Stimulated activated memory B cell treated with anti-CD40 and anti-IgM and Interleukin-4, amounts not matched to agents 10 μg/mL and 1 μg/mL and 100 μg/mL, for 72 hours (primary cell): ENCODE measurements around the gene CERS1.
A peak's percentile ranks its signal among the peaks of the same experiment; 100 is the strongest.
"Not testable (repeated sequence)": the region's sequence is repeated elsewhere in the genome, so short reads cannot be mapped to it uniquely, and the experiment has no call there.

Source experiments
- ATAC-seq: fragments of 150-1000 bp; cut with Tn5 transposase; 2 replicates; pipeline ENCODE4 v1.10.0; 2021
- H3K27ac Mint-ChIP-seq: one replicate; pipeline ENCODE4 v1.8.0; 2022; ENCODE audit warnings: mild to moderate bottlenecking, mixed read lengths
- H3K27me3 Mint-ChIP-seq: one replicate; pipeline ENCODE4 v1.8.0; 2022; ENCODE audit warnings: mixed read lengths
- H3K36me3 Mint-ChIP-seq: one replicate; pipeline ENCODE4 v1.8.0; 2022; ENCODE audit warnings: mixed read lengths
- H3K4me1 Mint-ChIP-seq: one replicate; pipeline ENCODE4 v1.8.0; 2022; ENCODE audit warnings: mixed read lengths
- H3K4me3 Mint-ChIP-seq: one replicate; pipeline ENCODE4 v1.8.0; 2022; ENCODE audit warnings: mild to moderate bottlenecking, moderate library complexity, mixed read lengths
- H3K9me3 Mint-ChIP-seq: one replicate; pipeline ENCODE4 v1.8.0; 2022; ENCODE audit warnings: mixed read lengths

CERS1 gene

DNA sequence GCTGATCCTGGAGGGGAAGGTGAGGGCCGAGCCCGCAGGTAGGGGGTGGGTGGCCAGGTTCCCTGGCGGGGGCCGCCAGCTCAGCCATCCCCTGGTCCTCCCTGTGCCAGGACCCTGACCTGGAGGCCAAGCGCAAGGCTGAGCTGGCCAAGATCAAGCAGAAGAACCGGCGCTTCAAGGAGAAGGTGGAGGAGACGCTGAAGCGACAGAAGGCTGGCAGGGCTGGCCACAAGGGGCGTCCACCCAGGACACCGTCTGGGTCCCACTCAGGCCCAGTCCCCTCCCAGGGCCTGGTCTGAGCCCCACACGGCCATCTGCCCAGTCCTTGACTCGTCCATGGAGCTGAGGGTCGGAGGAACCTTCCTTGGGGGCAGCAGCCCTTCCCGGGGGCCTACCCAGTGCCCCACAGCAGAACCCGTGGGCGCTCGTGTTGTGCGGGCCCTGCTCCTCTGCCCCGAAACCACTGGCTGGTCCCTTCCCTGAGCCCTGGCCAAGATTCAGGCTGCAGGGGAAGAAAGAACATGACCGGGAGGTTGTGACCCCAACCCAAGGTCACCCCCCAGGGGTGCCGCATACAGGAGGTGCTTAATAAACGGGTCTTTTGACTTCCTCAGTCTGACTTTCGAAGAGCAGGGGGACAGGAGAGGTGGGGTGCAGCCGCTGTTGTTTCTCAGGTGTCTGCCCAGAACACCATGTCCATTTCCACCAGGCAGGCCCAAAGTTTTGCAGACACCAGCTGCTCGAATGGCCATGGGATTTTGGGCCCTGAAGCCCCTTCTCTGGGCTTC is 32.3 kb upstream of the CERS1 start:
- Mint-ChIP-seq H3K27me3 (no peaks in the 10 kb centered on the region), H3K4me1 (peaks cover 12% of the 10 kb centered on the region), H3K36me3 (peaks cover 27% of the 10 kb centered on the region), H3K27ac (no peak overlapping the region), H3K4me3 (no peak overlapping the region), H3K9me3 (no peaks in the 10 kb centered on the region)
- no peak for ATAC-seq

DNA sequence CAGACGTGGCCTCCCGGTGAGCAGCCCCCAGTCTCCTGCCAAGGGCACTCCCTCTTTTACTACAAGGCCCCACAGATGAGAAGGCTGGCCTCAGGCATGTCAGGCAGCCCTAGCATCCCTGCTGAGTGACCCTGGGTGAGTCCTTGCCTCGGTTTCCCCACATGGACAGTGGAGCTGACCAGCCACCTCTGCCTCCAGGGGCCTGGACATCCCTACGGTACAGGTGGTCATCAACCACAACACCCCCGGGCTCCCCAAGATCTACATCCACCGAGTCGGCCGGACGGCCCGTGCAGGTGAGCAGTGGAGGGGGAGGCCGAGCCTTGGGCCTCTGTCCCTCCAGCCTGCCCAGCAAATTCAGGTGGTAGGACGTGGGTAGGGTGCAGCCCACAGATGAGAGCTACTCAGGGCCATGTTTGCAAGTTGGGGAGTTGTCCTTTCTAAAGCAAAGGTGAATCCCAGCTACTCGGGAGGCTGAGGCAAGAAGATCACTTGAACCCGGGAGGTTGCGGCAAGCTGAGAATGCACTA is 28.8 kb upstream of the CERS1 start:
- H3K4me3 Mint-ChIP-seq: no peak overlapping the region
- H3K9me3 Mint-ChIP-seq: no peaks in the 10 kb centered on the region
- peaks cover 50% of the 10 kb centered on the region for H3K36me3 Mint-ChIP-seq
- ATAC-seq: no peak
- peaks cover 17% of the 10 kb centered on the region for H3K4me1 Mint-ChIP-seq
- H3K27me3 Mint-ChIP-seq: no peaks in the 10 kb centered on the region
- H3K27ac Mint-ChIP-seq: no peak overlapping the region

DNA sequence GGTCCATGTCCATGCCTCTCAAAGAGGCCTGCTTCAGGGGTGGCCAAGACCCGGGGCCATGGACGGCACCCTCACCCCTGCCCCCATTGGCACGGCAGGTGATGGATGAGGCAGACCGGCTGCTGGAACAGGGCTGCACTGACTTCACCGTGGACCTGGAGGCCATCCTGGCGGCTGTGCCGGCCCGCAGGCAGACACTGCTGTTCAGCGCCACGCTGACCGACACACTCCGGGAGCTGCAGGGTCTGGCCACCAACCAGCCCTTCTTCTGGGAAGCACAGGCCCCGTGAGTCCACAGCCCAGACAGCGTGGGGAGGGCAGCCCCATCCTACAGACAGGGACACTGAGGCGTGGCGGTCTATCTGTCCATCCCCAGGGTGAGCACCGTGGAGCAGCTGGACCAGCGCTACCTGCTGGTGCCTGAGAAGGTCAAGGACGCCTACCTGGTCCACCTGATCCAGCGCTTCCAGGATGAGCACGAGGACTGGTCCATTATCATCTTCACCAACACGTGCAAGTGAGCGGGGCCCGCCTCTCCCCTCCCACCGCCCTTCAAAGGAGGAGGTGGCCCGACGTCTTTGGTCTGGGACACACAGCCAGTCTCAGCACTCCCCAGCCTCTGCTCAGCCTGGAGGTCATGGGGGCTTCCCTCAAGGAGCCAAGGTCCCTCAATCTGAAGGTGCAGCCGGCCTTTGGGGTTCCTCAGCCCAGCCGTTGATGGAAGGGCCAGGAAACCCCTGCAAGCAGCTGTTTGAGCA is 26.4 kb upstream of the CERS1 start:
- Mint-ChIP-seq H3K27me3 (no peaks in the 10 kb centered on the region), H3K9me3 (no peaks in the 10 kb centered on the region), H3K27ac (no peak overlapping the region), H3K4me3 (no peak overlapping the region), H3K36me3 (peaks cover 50% of the 10 kb centered on the region), H3K4me1 (peaks cover 29% of the 10 kb centered on the region)
- no peak for ATAC-seq

DNA sequence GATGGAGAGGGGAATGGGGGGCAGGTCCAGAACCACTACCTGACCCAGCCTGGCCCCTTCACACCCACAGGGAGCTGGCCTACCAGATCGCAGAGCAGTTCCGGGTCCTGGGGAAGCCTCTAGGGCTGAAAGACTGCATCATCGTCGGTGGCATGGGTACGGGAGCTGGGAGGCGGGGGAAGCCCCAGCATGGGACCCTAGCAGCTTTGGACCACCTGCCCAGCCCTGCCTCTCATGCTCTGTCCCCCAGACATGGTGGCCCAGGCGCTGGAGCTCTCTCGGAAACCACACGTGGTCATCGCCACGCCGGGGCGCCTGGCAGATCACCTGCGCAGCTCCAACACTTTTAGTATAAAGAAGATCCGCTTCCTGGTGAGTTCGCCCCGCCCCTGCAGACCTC is 25.6 kb upstream of the CERS1 start:
- Mint-ChIP-seq H3K9me3 (no peaks in the 10 kb centered on the region), H3K27me3 (no peaks in the 10 kb centered on the region), H3K4me1 (peaks cover 37% of the 10 kb centered on the region), H3K36me3 (peaks cover 55% of the 10 kb centered on the region), H3K27ac (peak overlapping the region; percentile 37), H3K4me3 (peak overlapping the region; percentile 43)
- no peak for ATAC-seq

DNA sequence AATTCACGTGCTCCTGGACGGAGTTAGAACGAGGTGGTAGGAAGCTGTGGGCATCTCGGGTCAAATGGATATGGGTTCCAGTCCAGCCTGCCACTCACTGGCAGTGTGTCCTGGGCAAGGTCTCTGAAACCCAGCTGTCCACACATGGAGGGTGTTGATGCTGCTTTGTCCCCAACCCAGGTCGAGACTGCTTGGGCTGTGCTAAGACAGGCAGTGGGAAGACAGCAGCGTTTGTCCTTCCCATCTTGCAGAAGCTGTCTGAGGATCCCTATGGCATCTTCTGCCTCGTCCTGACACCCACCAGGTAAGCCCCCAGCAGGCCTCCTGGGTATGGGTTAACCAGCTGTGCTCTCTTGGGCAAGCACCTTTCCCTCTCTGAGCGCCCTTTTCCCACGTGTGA is 24.4 kb upstream of the CERS1 start:
- H3K4me3 Mint-ChIP-seq: peak overlapping the region; percentile 65
- H3K4me1 Mint-ChIP-seq: peaks cover 43% of the 10 kb centered on the region
- peaks cover 48% of the 10 kb centered on the region for H3K36me3 Mint-ChIP-seq
- H3K27me3 Mint-ChIP-seq: no peaks in the 10 kb centered on the region
- no peaks in the 10 kb centered on the region for H3K9me3 Mint-ChIP-seq
- peak overlapping the region; percentile 75 for H3K27ac Mint-ChIP-seq
- ATAC-seq: no peak

DNA sequence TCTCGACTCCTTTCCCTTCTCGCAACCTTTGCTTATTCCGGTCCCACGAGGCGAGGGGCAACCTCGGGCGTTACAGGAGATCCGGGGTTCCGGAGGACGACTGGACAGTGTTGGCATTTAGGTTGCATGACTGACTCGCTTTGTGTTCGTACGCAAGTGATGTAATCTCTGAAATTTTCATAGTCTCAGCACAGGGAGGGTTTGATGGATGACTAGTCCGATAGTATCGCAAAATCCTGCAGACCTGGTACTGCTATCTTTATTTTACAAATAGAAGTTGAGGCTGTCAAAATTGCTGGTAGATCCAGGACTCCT is 23.9 kb upstream of the CERS1 start:
- peaks cover 50% of the 10 kb centered on the region for H3K36me3 Mint-ChIP-seq
- peaks cover 48% of the 10 kb centered on the region for H3K4me1 Mint-ChIP-seq

DNA sequence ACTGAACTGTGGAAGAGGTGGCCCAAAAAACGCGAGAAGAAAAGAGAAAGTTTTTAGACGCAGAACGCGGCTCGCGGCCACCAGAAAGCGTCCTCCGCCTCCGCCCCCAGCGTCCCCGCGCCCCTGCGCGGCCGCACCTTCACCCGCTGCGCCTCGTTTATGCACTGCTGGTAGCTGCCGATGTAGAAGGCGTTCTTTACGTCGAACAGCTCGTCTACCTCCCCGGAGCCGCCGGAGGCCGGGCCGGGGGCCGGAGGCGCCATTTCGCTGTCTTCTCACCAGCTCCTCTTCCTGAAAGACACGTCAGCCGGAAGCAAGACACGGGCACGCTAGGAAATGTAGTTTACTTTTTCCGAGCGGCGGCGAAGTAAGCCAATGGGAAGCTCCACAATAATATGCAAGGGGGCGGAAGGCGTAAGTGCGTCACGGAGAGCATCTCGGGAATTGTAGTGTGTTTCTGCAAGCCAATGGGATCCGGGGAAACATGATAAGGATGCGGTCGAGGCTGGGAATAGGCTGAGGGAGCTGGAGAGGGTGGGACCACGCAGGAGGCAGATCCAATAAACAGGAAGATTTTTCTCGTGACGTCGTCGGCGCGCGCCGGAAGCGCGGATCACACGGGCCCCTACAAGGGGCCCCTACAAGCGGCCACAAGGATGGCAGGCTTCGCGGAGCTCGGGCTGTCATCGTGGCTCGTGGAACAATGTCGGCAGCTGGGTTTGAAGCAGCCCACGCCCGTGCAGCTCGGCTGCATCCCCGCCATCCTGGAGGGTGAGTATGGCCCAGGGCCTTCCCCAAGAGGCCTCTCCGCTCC is 23.3 kb upstream of the CERS1 start, which contains the start of the genes COPE and DDX49:
Gene COPE (minus strand): TSS at position 302 of the 814 bp plus-strand sequence. CDS start 39 bp downstream, at position 263.
Gene DDX49 (plus strand): TSS at position 630 of the 814 bp plus-strand sequence. CDS start 27 bp downstream, at position 657.
- peak; percentile 98 for ATAC-seq
- Mint-ChIP-seq H3K27ac (peak within 1 kb of the TSS; percentile 75), H3K4me3 (peak within 1 kb of the TSS; percentile 65), H3K36me3 (peaks cover 45% of the 10 kb centered on the region), H3K27me3 (no peaks in the 10 kb centered on the region), H3K9me3 (no peaks in the 10 kb centered on the region), H3K4me1 (peaks cover 49% of the 10 kb centered on the region)

More for the DNA sequence above, 23.9 kb upstream of the CERS1 start:
- no peak for ATAC-seq
- Mint-ChIP-seq H3K9me3 (no peaks in the 10 kb centered on the region), H3K27ac (peak overlapping the region; percentile 75), H3K27me3 (no peaks in the 10 kb centered on the region), H3K4me3 (peak overlapping the region; percentile 65)

DNA sequence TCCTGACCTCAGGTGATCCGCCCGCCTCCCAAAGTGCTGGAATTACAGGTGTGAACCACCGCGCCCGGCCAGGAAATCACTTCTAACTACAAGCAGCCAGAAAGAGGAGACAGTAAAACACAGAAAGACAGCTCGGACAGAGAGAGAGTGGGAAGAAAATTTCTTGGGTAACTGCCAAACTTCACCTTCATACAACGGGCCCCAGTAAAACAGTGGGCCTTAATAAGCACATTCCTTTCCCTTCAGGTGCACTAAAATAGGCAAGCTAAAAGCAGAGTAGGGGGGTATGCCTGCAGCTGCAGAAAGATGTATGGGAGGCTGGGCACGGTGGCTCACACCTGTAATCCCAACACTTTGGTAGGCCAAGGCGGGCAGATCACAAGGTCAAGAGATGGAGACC is 21.6 kb upstream of the CERS1 start:
- Mint-ChIP-seq H3K4me3 (peak overlapping the region; percentile 65), H3K4me1 (peaks cover 63% of the 10 kb centered on the region), H3K36me3 (peaks cover 38% of the 10 kb centered on the region)
- not testable (repeated sequence) for ATAC-seq, H3K9me3 Mint-ChIP-seq, H3K27me3 Mint-ChIP-seq, H3K27ac Mint-ChIP-seq

DNA sequence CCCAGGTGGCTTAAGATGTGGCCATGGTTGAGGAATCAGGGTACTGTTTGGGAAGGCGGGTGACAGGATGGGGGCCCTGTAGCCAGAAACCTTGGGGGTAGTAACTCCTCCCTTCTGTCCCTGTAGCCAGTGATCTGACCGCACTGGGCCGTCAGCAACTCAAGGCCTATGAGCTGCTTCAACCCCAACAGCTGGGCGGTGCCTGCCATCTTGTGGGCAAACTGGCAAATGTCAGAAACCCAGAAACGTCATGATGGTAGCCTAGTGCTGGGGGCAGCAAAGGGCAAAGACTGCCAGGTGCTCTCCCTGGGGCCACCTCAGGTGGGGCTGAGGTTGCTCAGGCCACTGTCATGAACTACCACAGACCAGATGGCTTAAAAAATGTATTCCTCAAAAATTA is 19.7 kb upstream of the CERS1 start:
- H3K27ac Mint-ChIP-seq: peak overlapping the region; percentile 30
- H3K4me1 Mint-ChIP-seq: peaks cover 54% of the 10 kb centered on the region
- H3K4me3 Mint-ChIP-seq: no peak overlapping the region
- no peak for ATAC-seq
- no peaks in the 10 kb centered on the region for H3K9me3 Mint-ChIP-seq
- no peaks in the 10 kb centered on the region for H3K27me3 Mint-ChIP-seq
- H3K36me3 Mint-ChIP-seq: peaks cover 22% of the 10 kb centered on the region

DNA sequence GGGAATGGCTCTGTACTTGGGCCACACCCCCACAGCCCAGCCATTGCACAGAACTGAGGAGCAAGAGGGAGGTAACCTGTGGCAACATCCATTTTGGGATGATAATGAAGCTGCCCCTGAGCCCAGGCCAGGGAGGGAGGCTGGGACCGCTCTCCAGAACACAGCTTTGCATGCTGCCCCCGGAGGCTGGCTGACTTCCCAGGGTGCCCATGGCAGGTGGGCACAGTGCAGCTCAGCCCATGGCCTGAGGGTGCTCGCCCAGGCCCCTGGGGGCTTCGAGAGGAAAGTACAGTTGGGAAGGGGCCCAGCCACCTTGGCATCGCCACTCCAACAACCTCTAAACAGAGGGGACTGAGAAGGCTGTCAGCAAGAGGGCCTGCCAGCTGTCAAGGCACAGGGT is 17.5 kb upstream of the CERS1 start:
- Mint-ChIP-seq H3K27ac (no peak overlapping the region), H3K4me1 (peaks cover 43% of the 10 kb centered on the region), H3K4me3 (no peak overlapping the region), H3K27me3 (no peaks in the 10 kb centered on the region), H3K9me3 (no peaks in the 10 kb centered on the region), H3K36me3 (peaks cover 29% of the 10 kb centered on the region)
- no peak for ATAC-seq

DNA sequence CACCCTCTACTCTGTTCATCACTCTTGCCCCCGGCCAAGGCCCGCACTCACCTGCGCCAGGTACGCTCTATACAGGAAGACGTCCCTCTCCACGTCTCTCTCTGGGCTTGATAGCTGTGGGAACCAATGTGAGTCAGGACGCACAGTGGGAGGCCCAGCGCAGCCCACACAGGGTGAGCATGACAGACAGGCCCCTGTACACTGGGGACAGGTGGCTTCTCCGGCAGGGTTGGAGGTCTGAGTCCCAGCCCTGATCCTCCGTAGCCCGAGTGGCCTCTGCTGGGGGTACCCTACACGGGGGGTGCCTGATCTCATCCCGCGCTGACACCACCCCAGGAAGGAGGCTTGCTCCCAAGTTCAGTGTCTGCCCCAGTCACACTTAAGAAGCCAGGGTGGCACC is 17.0 kb upstream of the CERS1 start:
- ATAC-seq: no peak
- H3K27ac Mint-ChIP-seq: no peak overlapping the region
- H3K4me1 Mint-ChIP-seq: peaks cover 39% of the 10 kb centered on the region
- peaks cover 29% of the 10 kb centered on the region for H3K36me3 Mint-ChIP-seq
- H3K4me3 Mint-ChIP-seq: no peak overlapping the region
- no peaks in the 10 kb centered on the region for H3K27me3 Mint-ChIP-seq
- H3K9me3 Mint-ChIP-seq: no peaks in the 10 kb centered on the region

DNA sequence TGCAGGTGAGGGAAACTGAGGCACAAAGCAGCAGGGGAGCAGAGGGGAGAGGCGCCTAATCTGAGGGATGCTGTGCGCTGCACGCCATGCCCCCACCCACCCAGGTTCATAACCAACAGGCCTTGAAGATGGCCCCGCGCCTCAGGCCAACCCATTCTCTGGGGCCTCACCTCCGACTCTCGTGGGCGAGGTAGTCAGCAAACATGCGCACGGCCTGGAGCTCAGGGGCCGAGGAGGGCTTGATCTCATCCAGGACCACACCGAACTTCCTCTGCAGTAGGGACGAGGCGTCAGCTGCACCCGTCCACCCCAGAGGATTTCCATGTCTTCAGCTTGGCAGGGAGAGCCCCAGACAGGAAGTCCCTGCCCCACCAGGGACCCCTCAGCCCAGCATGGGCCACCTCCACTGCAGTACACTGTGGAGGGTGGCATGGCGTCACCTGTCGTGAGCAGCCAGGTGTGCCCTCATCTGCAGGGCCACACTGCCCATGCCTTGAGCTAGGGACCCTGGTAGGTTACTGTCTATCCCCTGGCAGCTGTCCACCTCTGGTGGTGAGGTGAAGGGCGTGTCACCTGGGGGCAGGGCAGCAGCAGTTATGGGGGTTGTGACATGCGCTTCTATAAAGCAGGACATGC is 15.0 kb upstream of the CERS1 start:
- Mint-ChIP-seq H3K4me1 (peaks cover 24% of the 10 kb centered on the region), H3K27me3 (no peaks in the 10 kb centered on the region)

DNA sequence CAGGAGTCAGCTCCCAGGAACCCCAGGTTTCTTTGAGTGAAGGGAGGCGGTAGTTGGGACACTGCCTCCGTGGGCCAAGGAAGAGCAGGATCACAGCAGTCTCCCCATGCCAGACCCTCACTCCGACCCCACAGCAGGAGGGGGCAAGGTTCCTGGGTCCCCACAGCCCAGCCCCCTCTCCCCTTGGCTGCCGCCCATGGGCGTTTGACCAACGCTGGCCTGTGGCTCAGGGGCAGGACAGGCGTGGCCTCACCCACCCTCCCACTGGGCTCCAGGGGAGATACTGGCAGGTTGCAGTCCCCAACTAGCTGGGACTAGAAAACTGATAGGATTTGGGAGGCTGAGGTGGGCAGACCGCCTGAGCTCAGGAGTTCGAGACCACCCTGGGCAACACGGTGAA is 14.1 kb upstream of the CERS1 start:
- no peak for ATAC-seq
- Mint-ChIP-seq H3K36me3 (peaks cover 33% of the 10 kb centered on the region), H3K27me3 (no peaks in the 10 kb centered on the region), H3K4me1 (peaks cover 16% of the 10 kb centered on the region), H3K27ac (no peak overlapping the region), H3K4me3 (no peak overlapping the region), H3K9me3 (no peaks in the 10 kb centered on the region)

More for the DNA sequence above, 15.0 kb upstream of the CERS1 start:
- ATAC-seq: no peak
- Mint-ChIP-seq H3K36me3 (peaks cover 29% of the 10 kb centered on the region), H3K4me3 (no peak overlapping the region), H3K27ac (no peak overlapping the region), H3K9me3 (no peaks in the 10 kb centered on the region)

DNA sequence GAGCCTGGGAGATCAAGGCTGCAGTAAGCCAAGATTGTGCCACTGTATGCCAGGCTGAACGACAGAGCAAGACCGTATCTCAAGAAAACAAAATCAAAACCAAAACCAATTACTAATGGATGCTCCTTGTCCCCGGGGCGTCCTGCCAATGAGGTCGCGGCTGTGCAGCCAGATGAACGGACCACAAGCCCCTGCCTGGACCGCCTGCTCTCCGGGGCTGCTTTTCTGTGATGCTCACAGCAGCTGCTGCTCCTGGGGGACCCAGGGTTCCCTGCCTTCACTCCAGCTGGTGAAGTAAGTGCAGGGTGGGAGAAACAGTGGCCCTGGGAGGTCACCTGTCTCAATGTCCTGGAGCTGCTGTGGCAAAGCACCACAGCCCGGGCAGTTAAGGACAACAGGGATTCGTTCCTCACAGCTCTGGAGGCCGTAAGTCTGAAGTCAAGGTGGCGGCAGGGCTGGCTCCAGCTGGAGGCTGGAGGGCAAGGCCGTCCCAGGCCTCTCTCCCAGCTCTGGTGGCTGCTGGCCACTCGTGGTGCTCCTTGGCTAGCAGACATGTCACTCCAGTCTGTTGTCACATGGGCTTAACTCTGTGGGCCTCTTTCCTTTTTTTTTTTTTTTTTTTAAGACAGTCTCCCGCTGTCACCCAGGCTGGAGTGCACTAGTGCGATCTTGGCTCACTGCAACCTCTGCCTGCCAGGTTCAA is 13.1 kb upstream of the CERS1 start:
- Mint-ChIP-seq H3K4me1 (peaks cover 14% of the 10 kb centered on the region), H3K27ac (no peak overlapping the region), H3K27me3 (no peaks in the 10 kb centered on the region), H3K9me3 (no peaks in the 10 kb centered on the region), H3K4me3 (no peak overlapping the region), H3K36me3 (peaks cover 34% of the 10 kb centered on the region)
- no peak for ATAC-seq
